Stomach (tissue), 4 donors: ENCODE results near the gene TMIGD2.

Experiments used
- EP300 ChIP-seq: sonication (generic); formaldehyde crosslinking; IDR thresholded peaks from one replicate; pipeline ENCODE4 v1.6.1; 2017; ENCODE audit warnings: antibody characterized with exemption
- POLR2A ChIP-seq, 4 donors: fragments of 450-650 bp; IDR thresholded peaks; one replicate each; pipeline ENCODE4 v1.6.1; 2016; ENCODE audit warnings: antibody characterized with exemption in 4 of 4, control low read depth in 2 of 4, mild to moderate bottlenecking in 1 of 4, moderate library complexity in 1 of 4
- POLR2AphosphoS5 ChIP-seq, 3 donors: sonication (generic); formaldehyde crosslinking; IDR thresholded peaks; one replicate each; pipeline ENCODE4 v1.6.1; 2016; ENCODE audit warnings: antibody characterized with exemption in 3 of 3
- TF ChIP-seq, protein P1 (sequence below), 7 experiments: fragments of 450-650 bp in 4 of 7; fragments of 200-600 bp in 3 of 7; sonication (generic) in 3 of 7; IDR thresholded peaks; one replicate each; pipeline ENCODE4 v1.5.1; 2016 to 2019; ENCODE audit warnings: antibody characterized with exemption in 7 of 7, control low read depth in 2 of 7, mild to moderate bottlenecking in 1 of 7

DNA sequence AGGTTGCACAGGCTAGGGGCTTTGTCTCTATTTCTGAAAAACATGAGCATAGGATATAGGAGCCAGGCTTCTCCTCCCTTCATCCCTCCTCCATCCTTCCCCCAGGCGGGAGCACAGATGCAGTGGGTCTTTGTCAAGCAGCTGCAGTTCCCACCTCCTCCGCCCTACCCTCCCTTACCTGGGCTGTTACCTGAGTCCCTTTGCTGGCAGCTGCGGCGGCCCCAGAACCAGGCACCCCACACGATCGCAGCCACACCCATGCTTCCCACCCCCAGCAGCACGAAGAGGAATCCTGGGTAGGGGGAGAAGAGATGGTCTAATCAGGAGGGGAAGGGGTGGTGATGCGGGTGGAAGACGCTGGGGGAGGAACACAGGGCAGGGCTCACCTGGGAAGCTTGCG, 7.8 kb downstream of the TMIGD2 start:
- TF ChIP-seq, protein P1, sequence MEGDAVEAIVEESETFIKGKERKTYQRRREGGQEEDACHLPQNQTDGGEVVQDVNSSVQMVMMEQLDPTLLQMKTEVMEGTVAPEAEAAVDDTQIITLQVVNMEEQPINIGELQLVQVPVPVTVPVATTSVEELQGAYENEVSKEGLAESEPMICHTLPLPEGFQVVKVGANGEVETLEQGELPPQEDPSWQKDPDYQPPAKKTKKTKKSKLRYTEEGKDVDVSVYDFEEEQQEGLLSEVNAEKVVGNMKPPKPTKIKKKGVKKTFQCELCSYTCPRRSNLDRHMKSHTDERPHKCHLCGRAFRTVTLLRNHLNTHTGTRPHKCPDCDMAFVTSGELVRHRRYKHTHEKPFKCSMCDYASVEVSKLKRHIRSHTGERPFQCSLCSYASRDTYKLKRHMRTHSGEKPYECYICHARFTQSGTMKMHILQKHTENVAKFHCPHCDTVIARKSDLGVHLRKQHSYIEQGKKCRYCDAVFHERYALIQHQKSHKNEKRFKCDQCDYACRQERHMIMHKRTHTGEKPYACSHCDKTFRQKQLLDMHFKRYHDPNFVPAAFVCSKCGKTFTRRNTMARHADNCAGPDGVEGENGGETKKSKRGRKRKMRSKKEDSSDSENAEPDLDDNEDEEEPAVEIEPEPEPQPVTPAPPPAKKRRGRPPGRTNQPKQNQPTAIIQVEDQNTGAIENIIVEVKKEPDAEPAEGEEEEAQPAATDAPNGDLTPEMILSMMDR (IDR thresholded peaks at IDR 0.05) = no peak
- TF ChIP-seq POLR2A (IDR thresholded peaks at IDR 0.05) (no peak), POLR2AphosphoS5 (IDR thresholded peaks at IDR 0.05) (no peak), EP300 (no peak)
